Measurements from ENCODE around the gene WNT8B.

GRCh38 chr10:100519311-100520051 lies 56.7 kb downstream of the WNT8B start, which contains the start of gene SEC31B:
- TF ChIP-seq, protein P1, sequence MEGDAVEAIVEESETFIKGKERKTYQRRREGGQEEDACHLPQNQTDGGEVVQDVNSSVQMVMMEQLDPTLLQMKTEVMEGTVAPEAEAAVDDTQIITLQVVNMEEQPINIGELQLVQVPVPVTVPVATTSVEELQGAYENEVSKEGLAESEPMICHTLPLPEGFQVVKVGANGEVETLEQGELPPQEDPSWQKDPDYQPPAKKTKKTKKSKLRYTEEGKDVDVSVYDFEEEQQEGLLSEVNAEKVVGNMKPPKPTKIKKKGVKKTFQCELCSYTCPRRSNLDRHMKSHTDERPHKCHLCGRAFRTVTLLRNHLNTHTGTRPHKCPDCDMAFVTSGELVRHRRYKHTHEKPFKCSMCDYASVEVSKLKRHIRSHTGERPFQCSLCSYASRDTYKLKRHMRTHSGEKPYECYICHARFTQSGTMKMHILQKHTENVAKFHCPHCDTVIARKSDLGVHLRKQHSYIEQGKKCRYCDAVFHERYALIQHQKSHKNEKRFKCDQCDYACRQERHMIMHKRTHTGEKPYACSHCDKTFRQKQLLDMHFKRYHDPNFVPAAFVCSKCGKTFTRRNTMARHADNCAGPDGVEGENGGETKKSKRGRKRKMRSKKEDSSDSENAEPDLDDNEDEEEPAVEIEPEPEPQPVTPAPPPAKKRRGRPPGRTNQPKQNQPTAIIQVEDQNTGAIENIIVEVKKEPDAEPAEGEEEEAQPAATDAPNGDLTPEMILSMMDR (IDR thresholded peaks at IDR 0.05), result peak; percentile 25; the same call in 1 of the 2 replicates
- TF ChIP-seq ZFX (IDR thresholded peaks at IDR 0.05; ENCODE audit: borderline replicate concordance), result no peak

All from 22Rv1 (cell line).